Measurements from ENCODE around the gene SMARCD3. TPM values are rescaled to one million over a fixed set of nuclear protein-coding genes. Genes with fewer than 3 reads are reported as not detected.
A peak's percentile ranks its signal among the peaks of the same experiment; 100 is the strongest.

Gene SMARCD3
- total and polyA plus RNA-seq, 2 of the 13 experiments (the other 11 are each of a cell fraction or from before 2014, with no cell fraction given): 0.20 to 0.62 TPM

- Histone ChIP-seq H3K4me1 (ENCODE audit: insufficient read depth, low read length) (peaks cover 68% of the 10 kb centered on the region), H2AFZ (ENCODE audit: low read length) (no peak overlapping the region), H3K4me3 (replicated peaks in 1 of 3; ENCODE audit: insufficient read depth in 1 of 3, low read depth in 2 of 3, low read length in 3 of 3) (peak overlapping the region in 1 of 3 experiments; percentile 66; a peak in 1 of 6 replicates), H3K4me2 (ENCODE audit: low read depth, low read length) (peak overlapping the region; percentile 76; the same call in 1 of the 2 replicates), H3K36me3 (replicated peaks in 1 of 2; ENCODE audit: control insufficient read depth in 1 of 2, insufficient read depth in 2 of 2, low read length in 2 of 2) (no peaks in the 10 kb centered on the region), H3K9ac (ENCODE audit: insufficient read depth, low read depth, low read length) (no peak overlapping the region), H3K79me2 (ENCODE audit: insufficient read depth, low read length) (no peaks in the 10 kb centered on the region), H3K9me3 (ENCODE audit: low read length) (no peaks in the 10 kb centered on the region), H4K20me1 (ENCODE audit: insufficient read depth, low read length) (no peaks in the 10 kb centered on the region; the same call in 1 of the 2 replicates), H3K27ac (ENCODE audit: extremely low read length, insufficient read depth, low read length) (no peak overlapping the region), H3K27me3 (ENCODE audit: control insufficient read depth in 1 of 2, insufficient read depth in 2 of 2, low read length in 2 of 2) (peaks cover 7 to 40% of the 10 kb centered on the region in 2 experiments; a peak in 3 of 5 replicates)
- BruUV-seq (replicated peaks): no TSS peak
- no peak for ATAC-seq
- peak; percentile 72 for FAIRE-seq
- intact Hi-C loops (cut with micrococcal nuclease; ENCODE audit: unreplicated experiment) (loop anchor here (2.0 to 10.0 kb wide), 2 partner anchors 54 to 160 kb away; partner anchors contain the start of genes AGAP3, FASTK and TMUB1), in situ Hi-C loops (cut with HindIII; ENCODE audit: extremely low pct_ligation_motif_present, low pct_unique_long_range_greater_than_20kb) (no loop called here)
- 30% methylated on average over 10 of the region's 10 CpGs for WGBS (ENCODE audit: low lambda C conversion rate)
- no peak for DNase-seq (ENCODE audit: low spot score)
- TF ChIP-seq ZFY (CRISPR knock-in tag; IDR thresholded peaks at IDR 0.05) (no peak), AGO1 (IDR thresholded peaks at IDR 0.05; ENCODE audit: low read depth, low read length, poor library complexity, severe bottlenecking) (no peak), ZNF414 (CRISPR knock-in tag; IDR thresholded peaks at IDR 0.05) (no peak), CTCF (CRISPR knock-in tag; IDR thresholded peaks at IDR 0.05) (peak; percentile 66), SMC3 (IDR thresholded peaks at IDR 0.05; ENCODE audit: low read length) (0 out of 2 replicates have a peak, but pooled peaks have one; percentile 29), STAG1 (CRISPR knock-in tag; IDR thresholded peaks at IDR 0.05) (peak; percentile 35), CENPX (CRISPR knock-in tag; IDR thresholded peaks at IDR 0.05) (no peak)
- POLR2A ChIA-PET: interaction anchor here (1.9 kb wide), 1 partner anchor 12 kb away, joined by 8 read pairs; the partner anchor contains the start of gene CHPF2
- CTCF ChIA-PET (ENCODE audit: low intra/inter-chr PET ratio, low total read pairs): interaction anchor here (1.3 to 2.6 kb wide), 3 partner anchors 53 to 107 kb away, joined by 5 to 18 read pairs (median 6); no protein-coding TSS in a partner anchor
Observed at GRCh38 chr7:151244196-151244840, 4.2 kb downstream of the SMARCD3 start.

Data from HepG2 (cell line).